ENCODE measurements around the gene LRRIQ1. TPM values are rescaled to one million over a fixed set of nuclear protein-coding genes. Genes with fewer than 3 reads are reported as not detected.
A peak's percentile ranks its signal among the peaks of the same experiment; 100 is the strongest.

The LRRIQ1 gene
- total and polyA plus RNA-seq, 4 donors: 0.19 to 0.99 TPM; not detected in 2

DNA sequence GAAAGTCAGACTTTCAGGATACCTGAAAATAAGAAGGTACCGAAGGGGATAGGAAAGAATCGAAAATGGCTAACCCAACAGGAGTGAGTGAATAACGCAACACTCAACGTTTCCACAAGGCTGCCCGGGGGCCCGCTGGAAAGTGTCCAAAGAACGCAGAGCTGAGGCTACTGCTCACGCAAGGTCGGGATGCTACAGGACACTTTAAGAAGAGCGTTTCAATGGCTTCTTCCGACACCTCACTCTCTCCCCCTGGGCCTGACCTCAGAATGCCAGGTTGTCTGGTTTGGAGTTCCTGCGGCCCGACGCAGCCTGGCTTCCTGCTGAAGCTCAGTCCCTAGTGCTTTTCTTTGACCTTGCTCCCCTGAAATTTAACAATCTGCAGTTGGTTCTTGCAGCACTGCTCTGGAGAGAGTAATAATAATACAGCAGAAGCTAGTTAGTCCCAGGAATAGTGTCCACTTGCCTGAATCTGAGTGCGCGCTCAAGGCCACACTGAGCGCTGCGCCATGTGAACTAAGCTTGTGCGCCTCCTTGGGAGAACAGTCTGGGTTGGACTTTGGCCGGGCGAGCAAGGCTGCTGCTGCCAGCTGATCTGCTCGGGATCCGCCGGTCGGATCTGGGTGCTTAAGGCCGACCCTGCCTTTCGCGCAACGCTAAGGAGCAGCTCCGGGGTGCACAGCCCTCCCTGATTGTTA lies 241.9 kb downstream of the LRRIQ1 start:
- intact Hi-C loops (cut with DNase I): no loop called here
- Histone ChIP-seq H3K9me3 (ENCODE audit: control insufficient read depth, low read length) (peaks cover 12% of the 10 kb centered on the region), H3K4me3 (ENCODE audit: low read length in 2 of 2) (no peak overlapping the region), H3K36me3 (ENCODE audit: control insufficient read depth in 1 of 2, insufficient read depth in 2 of 2, low read length in 1 of 2) (no peaks in the 10 kb centered on the region), H3K27ac (ENCODE audit: low read depth in 1 of 2, low read length in 2 of 2) (no peak overlapping the region), H3K27me3 (ENCODE audit: control insufficient read depth in 1 of 2, insufficient read depth in 2 of 2, low read length in 1 of 2) (peaks cover 0 to 2% of the 10 kb centered on the region in 2 donors), H3K4me1 (ENCODE audit: control insufficient read depth in 1 of 2, insufficient read depth in 2 of 2, low read length in 2 of 2) (no peaks in the 10 kb centered on the region)
- 55 to 56% methylated on average over 30 of the region's 30 CpGs for WGBS, 2 donors
- no peak for ATAC-seq (ENCODE audit: low FRiP score)
- DNase-seq: peak; percentile 24 to 48

DNA sequence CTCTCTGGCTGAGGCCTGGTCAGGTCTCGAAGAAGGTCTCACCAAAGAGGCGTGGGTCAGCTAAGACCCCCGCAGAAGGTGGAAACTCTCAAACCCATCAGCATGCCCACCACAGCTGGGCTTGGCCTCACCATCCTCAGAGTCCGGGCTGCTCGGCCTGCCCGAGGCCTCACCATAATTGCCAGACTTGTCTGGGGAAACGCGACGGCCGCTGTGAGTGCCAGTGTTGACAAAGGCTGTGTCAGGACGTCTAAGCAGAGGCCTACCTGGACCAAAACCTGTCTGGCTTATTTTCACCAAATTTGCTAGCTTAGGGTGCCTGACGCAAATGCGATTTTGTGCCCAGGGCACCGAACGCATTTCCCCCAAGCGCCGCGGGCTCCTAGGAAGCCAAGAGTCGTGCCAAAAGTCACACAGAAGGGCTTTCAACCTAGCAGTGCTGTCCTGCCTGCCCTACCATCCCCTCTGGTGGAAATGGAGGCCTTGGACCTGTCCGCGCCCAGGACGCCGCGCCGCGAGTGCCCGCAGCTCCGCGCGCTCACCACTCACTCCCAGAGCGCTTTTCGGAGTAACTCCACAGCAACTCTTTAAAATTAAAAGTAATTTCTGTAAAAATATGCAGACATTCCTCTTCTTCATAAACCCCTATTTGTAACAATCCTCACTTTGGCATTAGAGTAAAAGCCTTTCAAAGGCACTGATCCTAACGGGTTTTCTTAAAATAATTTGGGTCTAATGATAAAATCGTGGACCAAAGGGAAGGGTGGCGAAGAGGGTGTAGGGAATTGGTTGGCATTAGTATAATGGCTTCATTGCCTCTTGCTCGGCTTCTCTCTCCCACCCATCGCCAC lies 242.7 kb downstream of the LRRIQ1 start:
- peaks cover 0 to 2% of the 10 kb centered on the region in 2 donors for H3K27me3 ChIP-seq (ENCODE audit: control insufficient read depth in 1 of 2, insufficient read depth in 2 of 2, low read length in 1 of 2)

DNA sequence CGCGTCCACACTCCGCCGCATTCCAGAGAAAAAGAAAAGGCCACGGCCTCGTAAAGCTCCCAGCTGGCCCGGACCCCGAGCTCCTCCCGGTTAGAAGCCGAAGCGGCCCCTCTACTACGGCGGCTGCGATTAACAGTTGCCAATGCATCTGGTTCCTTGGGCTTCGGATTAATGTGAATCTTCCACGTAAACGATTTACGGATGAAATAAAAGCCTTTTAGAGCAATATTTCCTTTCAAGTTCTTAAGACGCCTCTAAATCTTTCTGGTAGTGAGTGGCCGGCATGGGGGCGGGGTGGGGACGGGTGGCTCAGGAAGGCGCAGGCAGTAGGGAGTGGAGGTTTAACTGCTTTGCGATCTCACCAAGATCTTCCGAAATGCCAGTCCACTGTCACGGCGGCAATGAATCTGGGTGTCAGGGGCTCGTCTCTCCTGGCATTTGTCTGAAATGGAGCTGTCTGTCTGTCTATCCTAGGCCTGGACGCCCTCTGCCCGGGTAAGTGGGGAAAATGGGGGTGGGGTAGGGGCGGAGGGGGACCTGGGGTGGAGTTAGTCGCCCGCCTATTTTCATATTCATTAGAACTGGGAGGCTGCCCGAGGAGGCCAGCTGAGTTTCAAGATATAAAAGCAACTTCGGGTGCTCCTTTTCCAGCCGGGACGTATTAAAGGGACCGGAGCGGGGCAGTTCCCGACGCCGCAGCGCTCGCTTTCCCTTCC lies 243.5 kb downstream of the LRRIQ1 start:
- 14 to 18% methylated on average over 44 of the region's 44 CpGs for WGBS, 2 donors
- H3K27me3 ChIP-seq (ENCODE audit: control insufficient read depth in 1 of 2, insufficient read depth in 2 of 2, low read length in 1 of 2): no peaks in the 10 kb centered on the region
- peaks cover 10% of the 10 kb centered on the region for H3K9me3 ChIP-seq (ENCODE audit: control insufficient read depth, low read length)
- no peak overlapping the region for H3K27ac ChIP-seq (ENCODE audit: low read depth in 1 of 2, low read length in 2 of 2)
- H3K4me1 ChIP-seq (ENCODE audit: control insufficient read depth in 1 of 2, insufficient read depth in 2 of 2, low read length in 2 of 2): no peaks in the 10 kb centered on the region
- intact Hi-C loops (cut with DNase I): no loop called here
- no peak overlapping the region for H3K4me3 ChIP-seq (ENCODE audit: low read length in 2 of 2)
- no peaks in the 10 kb centered on the region for H3K36me3 ChIP-seq (ENCODE audit: control insufficient read depth in 1 of 2, insufficient read depth in 2 of 2, low read length in 1 of 2)
- ATAC-seq (ENCODE audit: low FRiP score) (peak; percentile 42), DNase-seq (peak; percentile 30 to 75)

More for the DNA sequence above, 242.7 kb downstream of the LRRIQ1 start:
- ATAC-seq (ENCODE audit: low FRiP score) (no peak), DNase-seq (peak in 1 of 2 donors; percentile 60)
- no peak overlapping the region for H3K4me3 ChIP-seq (ENCODE audit: low read length in 2 of 2)
- H3K36me3 ChIP-seq (ENCODE audit: control insufficient read depth in 1 of 2, insufficient read depth in 2 of 2, low read length in 1 of 2): no peaks in the 10 kb centered on the region
- 68 to 75% methylated on average over 37 of the region's 37 CpGs for WGBS, 2 donors
- H3K4me1 ChIP-seq (ENCODE audit: control insufficient read depth in 1 of 2, insufficient read depth in 2 of 2, low read length in 2 of 2): no peaks in the 10 kb centered on the region
- intact Hi-C loops (cut with DNase I): no loop called here
- no peak overlapping the region for H3K27ac ChIP-seq (ENCODE audit: low read depth in 1 of 2, low read length in 2 of 2)
- peaks cover 12% of the 10 kb centered on the region for H3K9me3 ChIP-seq (ENCODE audit: control insufficient read depth, low read length)

DNA sequence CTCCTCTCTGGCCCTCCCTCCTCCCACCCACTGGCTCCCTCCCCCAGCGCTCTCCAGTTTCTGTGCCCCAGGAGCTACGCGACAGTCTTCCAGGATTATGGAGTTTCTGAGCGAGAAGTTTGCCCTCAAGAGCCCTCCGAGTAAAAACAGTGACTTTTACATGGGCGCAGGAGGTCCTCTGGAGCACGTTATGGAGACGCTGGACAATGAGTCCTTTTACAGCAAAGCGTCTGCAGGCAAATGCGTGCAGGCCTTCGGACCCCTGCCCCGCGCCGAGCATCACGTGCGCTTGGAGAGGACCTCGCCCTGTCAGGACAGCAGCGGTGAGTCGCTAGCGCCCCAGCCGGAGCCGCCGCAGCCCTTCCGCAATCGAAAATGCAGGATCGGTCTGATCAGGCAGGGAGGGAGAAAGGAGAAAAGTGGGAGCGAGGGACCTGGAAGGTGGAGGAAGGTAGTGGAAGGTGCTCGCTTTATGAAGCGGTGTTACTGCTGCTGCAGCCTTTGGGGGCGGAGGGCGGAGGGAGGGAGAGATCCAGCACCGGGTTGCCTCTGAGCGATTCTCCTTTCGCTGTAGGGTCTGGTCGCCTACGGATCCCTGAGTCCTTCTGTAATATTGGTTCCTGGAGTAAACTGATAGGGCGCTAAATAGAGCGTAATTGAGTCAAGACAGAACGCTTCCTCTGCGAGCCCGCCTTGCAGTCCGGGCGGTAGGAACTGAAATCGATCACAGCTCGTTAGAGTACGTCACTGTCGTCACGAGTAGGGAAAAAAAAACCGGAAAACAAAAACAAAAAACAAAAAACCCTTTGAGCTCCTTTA lies 244.2 kb downstream of the LRRIQ1 start, which contains the start of gene ALX1:
Gene ALX1, plus strand, starts transcription at position 56 of the 819 bp plus-strand sequence. Its CDS starts 42 bp downstream, at position 98.
- Histone ChIP-seq H3K27ac (ENCODE audit: low read depth in 1 of 2, low read length in 2 of 2) (no peak within 1 kb of the TSS), H3K4me3 (ENCODE audit: low read length in 2 of 2) (peak within 1 kb of the TSS in 1 of 2 donors; percentile 23), H3K27me3 (ENCODE audit: control insufficient read depth in 1 of 2, insufficient read depth in 2 of 2, low read length in 1 of 2) (no peaks in the 10 kb centered on the region), H3K4me1 (ENCODE audit: control insufficient read depth in 1 of 2, insufficient read depth in 2 of 2, low read length in 2 of 2) (no peaks in the 10 kb centered on the region), H3K36me3 (ENCODE audit: control insufficient read depth in 1 of 2, insufficient read depth in 2 of 2, low read length in 1 of 2) (no peaks in the 10 kb centered on the region), H3K9me3 (ENCODE audit: control insufficient read depth, low read length) (peaks cover 10% of the 10 kb centered on the region)
- DNase-seq (peak; percentile 38 to 74), ATAC-seq (ENCODE audit: low FRiP score) (peak; percentile 44)
- intact Hi-C loops (cut with DNase I): no loop called here
- WGBS, 2 donors: 5 to 6% methylated on average over 49 of the region's 49 CpGs

DNA sequence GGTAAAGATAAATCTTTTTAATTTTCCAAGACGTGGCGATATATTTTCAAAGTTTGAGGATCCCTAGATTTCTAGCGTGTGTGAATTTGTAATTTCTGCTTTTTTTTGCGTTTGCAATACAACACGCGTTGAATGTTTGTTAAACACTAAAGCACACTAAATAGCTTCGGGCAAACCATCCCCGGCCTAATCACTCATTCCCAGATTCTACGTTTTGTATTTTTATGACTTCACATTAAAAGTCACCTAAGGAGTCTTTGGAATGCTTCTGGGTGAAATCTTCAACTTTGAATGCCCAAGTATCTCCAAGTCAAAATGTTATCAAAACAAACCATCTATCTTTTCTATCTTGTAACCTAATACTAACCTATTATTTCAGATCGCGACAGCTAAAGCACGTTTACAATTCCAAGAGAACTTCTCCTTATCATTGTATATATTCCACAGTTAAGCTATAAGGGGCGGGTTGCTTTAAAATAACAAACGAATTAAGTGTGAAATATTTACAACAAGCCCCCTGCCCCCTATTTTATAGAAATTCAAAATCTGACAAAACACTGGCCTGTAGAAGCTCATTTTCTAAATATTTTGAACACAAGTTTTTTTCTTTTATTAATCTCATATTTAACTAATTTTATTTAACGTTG lies 245.0 kb downstream of the LRRIQ1 start:
- H3K36me3 ChIP-seq (ENCODE audit: control insufficient read depth in 1 of 2, insufficient read depth in 2 of 2, low read length in 1 of 2): no peaks in the 10 kb centered on the region
- H3K27me3 ChIP-seq (ENCODE audit: control insufficient read depth in 1 of 2, insufficient read depth in 2 of 2, low read length in 1 of 2): no peaks in the 10 kb centered on the region
- 12 to 16% methylated on average over 15 of the region's 15 CpGs for WGBS, 2 donors
- ATAC-seq (ENCODE audit: low FRiP score) (no peak), DNase-seq (no peak)
- intact Hi-C loops (cut with DNase I): no loop called here
- no peak overlapping the region for H3K27ac ChIP-seq (ENCODE audit: low read depth in 1 of 2, low read length in 2 of 2)
- peaks cover 10% of the 10 kb centered on the region for H3K9me3 ChIP-seq (ENCODE audit: control insufficient read depth, low read length)
- H3K4me1 ChIP-seq (ENCODE audit: control insufficient read depth in 1 of 2, insufficient read depth in 2 of 2, low read length in 2 of 2): no peaks in the 10 kb centered on the region
- H3K4me3 ChIP-seq (ENCODE audit: low read length in 2 of 2): no peak overlapping the region

DNA sequence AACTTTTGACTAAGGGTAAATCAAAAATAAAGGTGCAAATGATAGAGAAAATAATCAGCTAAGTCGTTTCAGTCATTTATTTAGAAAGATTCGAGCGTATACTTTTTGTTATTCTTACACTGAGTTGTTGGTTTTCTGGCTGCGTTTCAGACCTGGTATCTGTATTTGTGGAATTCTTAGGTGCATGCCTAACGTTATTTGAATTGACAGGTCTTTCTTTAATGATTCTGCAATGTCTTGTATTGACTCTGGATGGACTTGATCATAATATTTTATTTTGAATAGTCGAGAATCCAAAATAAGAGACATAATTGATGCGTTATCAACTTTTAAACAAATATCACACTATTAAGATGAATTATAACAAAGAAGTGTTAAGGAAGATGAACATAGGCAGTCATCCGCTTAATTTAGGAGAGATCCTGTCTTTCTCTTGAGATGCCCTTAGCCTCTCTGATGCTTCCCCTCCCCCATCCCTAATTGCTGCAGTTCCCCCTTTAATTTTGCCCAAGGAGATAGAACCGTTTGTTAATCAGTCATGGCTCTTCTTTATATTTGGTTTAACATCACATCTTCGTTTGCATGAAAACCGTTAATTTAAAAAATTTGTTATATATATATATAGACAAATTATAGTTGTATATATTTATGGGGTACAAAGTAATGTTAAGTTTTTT lies 245.6 kb downstream of the LRRIQ1 start:
- no peak overlapping the region for H3K4me3 ChIP-seq (ENCODE audit: low read length in 2 of 2)
- ATAC-seq (ENCODE audit: low FRiP score): no peak
- intact Hi-C loops (cut with DNase I): no loop called here
- WGBS, 2 donors: 15 to 20% methylated on average over 11 of the region's 11 CpGs
- no peak overlapping the region for H3K27ac ChIP-seq (ENCODE audit: low read depth in 1 of 2, low read length in 2 of 2)
- H3K4me1 ChIP-seq (ENCODE audit: control insufficient read depth in 1 of 2, insufficient read depth in 2 of 2, low read length in 2 of 2): no peaks in the 10 kb centered on the region
- no peak for DNase-seq
- no peaks in the 10 kb centered on the region for H3K27me3 ChIP-seq (ENCODE audit: control insufficient read depth in 1 of 2, insufficient read depth in 2 of 2, low read length in 1 of 2)
- H3K36me3 ChIP-seq (ENCODE audit: control insufficient read depth in 1 of 2, insufficient read depth in 2 of 2, low read length in 1 of 2): no peaks in the 10 kb centered on the region
- peaks cover 10% of the 10 kb centered on the region for H3K9me3 ChIP-seq (ENCODE audit: control insufficient read depth, low read length)

DNA sequence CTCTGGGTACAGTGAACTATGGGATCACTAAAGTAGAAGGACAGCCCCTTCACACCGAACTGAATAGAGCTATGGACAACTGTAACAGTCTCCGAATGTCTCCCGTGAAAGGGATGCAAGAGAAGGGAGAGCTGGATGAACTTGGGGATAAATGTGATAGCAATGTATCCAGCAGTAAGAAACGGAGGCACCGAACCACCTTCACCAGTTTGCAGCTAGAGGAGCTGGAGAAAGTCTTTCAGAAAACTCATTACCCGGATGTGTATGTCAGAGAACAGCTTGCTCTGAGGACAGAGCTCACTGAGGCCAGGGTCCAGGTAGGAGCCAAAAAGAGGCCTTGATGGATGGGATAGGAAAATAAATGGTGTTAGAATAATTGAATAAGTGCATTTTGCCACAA lies 247.4 kb downstream of the LRRIQ1 start:
- Histone ChIP-seq H3K27me3 (ENCODE audit: control insufficient read depth in 1 of 2, insufficient read depth in 2 of 2, low read length in 1 of 2) (no peaks in the 10 kb centered on the region), H3K4me3 (ENCODE audit: low read length in 2 of 2) (no peak overlapping the region), H3K27ac (ENCODE audit: low read depth in 1 of 2, low read length in 2 of 2) (no peak overlapping the region), H3K9me3 (ENCODE audit: control insufficient read depth, low read length) (peaks cover 3% of the 10 kb centered on the region), H3K4me1 (ENCODE audit: control insufficient read depth in 1 of 2, insufficient read depth in 2 of 2, low read length in 2 of 2) (no peaks in the 10 kb centered on the region), H3K36me3 (ENCODE audit: control insufficient read depth in 1 of 2, insufficient read depth in 2 of 2, low read length in 1 of 2) (no peaks in the 10 kb centered on the region)
- ATAC-seq (ENCODE audit: low FRiP score) (no peak), DNase-seq (no peak)
- 66 to 73% methylated on average over 6 of the region's 6 CpGs for WGBS, 2 donors
- intact Hi-C loops (cut with DNase I): no loop called here
